Glutamatergic neuron (in vitro differentiated cells): ENCODE results near the gene ENTPD1. TPM values are rescaled to one million over a fixed set of nuclear protein-coding genes. Genes with fewer than 3 reads are reported as not detected.
"Not testable (repeated sequence)": the region's sequence is repeated elsewhere in the genome, so short reads cannot be mapped to it uniquely, and the experiment has no call there.

Experiments used
- DNase-seq: peaks from one replicate; pipeline ENCODE4 v3.0.0; 2022
- H3K27ac Mint-ChIP-seq: one replicate; pipeline ENCODE4 v1.8.0; 2020; ENCODE audit warnings: mild to moderate bottlenecking, mixed read lengths, inconsistent platforms; ENCODE audit not compliant: unreplicated experiment
- H3K27me3 Mint-ChIP-seq: one replicate; pipeline ENCODE4 v1.8.0; 2020; ENCODE audit warnings: mild to moderate bottlenecking, moderate library complexity, mixed read lengths, inconsistent platforms; ENCODE audit not compliant: unreplicated experiment
- H3K36me3 Mint-ChIP-seq: one replicate; pipeline ENCODE4 v1.8.0; 2020; ENCODE audit warnings: mild to moderate bottlenecking, mixed read lengths, inconsistent platforms; ENCODE audit not compliant: unreplicated experiment
- H3K4me1 Mint-ChIP-seq: one replicate; pipeline ENCODE4 v1.8.0; 2020; ENCODE audit warnings: mild to moderate bottlenecking, low read depth, mixed read lengths, inconsistent platforms; ENCODE audit not compliant: unreplicated experiment
- H3K4me3 Mint-ChIP-seq: one replicate; pipeline ENCODE4 v1.8.0; 2020; ENCODE audit warnings: mild to moderate bottlenecking, mixed read lengths, inconsistent platforms; ENCODE audit not compliant: unreplicated experiment
- H3K9me3 Mint-ChIP-seq: one replicate; pipeline ENCODE4 v1.8.0; 2020; ENCODE audit warnings: mild to moderate bottlenecking, moderate library complexity, mixed read lengths, inconsistent platforms; ENCODE audit not compliant: unreplicated experiment
- total RNA-seq: library from RNA; stranded (reverse); fragmentation: NEBNext Ultra II Directional; extraction: Animal tissue kit (Norgen Biotek cat#: 25700); gene quantifications from one replicate; pipeline ENCODE4 v1.2.1, GENCODE V29; 2021; ENCODE audit not compliant: unreplicated experiment
- TF ChIP-seq, protein P1 (sequence below): fragments of 200-600 bp; sonication (generic); IDR thresholded peaks from one replicate; pipeline ENCODE4 v1.5.0; 2021; ENCODE audit not compliant: partially characterized antibody, unreplicated experiment

The ENTPD1 gene
- total RNA-seq, 1 donor from 2014 or later, result not detected

DNA sequence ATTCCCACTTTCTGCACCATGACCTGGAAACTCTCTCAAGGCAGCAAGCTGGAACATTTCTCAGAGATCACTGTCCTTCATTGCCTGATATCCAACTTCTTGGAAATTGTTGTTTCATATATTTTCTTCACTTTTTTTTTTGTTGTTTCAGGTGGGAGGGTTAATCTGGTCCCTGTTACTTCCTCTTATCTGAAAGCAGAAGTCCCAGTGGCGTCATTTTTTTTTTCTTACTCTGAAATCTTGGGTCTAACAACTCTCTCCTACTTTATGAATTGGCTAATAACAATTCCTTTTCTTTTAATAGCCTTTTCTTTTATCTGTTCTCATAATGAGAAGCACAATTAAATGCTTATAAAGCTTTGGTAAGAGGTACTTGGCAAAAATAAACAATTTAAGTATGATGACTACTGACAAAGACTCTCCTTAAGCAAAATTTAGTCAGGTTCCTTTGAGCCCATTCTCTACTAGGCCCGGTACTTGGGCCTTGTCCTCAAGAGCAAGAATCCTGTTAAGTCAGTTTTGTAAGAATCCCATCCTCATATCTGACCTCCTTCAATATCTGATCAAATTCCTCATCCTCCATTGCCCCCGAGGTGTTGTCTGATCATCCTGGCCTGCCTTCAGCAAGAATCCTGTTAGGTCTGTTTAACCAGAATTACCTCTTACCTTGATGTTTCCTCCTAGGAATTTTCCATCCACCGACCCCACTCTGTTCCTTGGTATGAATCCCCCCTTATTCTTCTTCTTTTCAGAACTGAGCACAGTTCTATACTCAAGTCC is 140.3 kb downstream of the ENTPD1 start:
- no peak for DNase-seq
- Mint-ChIP-seq H3K4me1 (no peaks in the 10 kb centered on the region), H3K27ac (no peak overlapping the region), H3K27me3 (no peaks in the 10 kb centered on the region), H3K9me3 (no peaks in the 10 kb centered on the region), H3K36me3 (no peaks in the 10 kb centered on the region), H3K4me3 (no peak overlapping the region)
- TF ChIP-seq, protein P1, sequence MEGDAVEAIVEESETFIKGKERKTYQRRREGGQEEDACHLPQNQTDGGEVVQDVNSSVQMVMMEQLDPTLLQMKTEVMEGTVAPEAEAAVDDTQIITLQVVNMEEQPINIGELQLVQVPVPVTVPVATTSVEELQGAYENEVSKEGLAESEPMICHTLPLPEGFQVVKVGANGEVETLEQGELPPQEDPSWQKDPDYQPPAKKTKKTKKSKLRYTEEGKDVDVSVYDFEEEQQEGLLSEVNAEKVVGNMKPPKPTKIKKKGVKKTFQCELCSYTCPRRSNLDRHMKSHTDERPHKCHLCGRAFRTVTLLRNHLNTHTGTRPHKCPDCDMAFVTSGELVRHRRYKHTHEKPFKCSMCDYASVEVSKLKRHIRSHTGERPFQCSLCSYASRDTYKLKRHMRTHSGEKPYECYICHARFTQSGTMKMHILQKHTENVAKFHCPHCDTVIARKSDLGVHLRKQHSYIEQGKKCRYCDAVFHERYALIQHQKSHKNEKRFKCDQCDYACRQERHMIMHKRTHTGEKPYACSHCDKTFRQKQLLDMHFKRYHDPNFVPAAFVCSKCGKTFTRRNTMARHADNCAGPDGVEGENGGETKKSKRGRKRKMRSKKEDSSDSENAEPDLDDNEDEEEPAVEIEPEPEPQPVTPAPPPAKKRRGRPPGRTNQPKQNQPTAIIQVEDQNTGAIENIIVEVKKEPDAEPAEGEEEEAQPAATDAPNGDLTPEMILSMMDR, result no peak

DNA sequence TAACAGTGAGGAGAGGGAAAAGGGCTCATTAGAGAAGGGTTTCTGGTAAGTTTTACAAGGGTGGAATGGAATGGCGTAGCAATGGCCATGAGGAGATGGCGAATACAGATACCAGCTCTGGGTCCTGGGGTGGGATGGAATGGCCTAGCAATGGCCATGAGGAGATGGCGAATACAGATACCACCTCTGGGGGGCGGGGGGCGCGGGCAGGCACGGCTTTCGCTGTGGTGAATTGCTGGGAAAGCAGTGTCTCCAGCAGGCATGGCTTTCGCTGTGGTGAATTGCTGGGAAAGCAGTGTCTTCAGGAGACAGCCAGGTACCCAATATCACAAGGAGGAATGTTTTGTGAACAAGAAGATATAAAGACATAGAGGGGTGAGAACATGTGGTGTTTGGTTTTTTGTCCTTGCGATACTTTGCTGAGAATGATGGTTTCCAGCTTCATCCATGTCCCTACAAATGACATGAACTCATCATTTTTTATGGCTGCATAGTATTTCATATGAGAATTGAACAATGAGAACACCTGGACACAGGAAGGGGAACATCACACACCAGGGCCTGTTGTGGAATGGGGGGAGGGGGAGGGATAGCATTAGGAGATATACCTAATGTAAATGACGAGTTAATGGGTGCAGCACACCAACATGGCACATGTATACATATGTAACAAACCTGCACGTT is 150.1 kb downstream of the ENTPD1 start:
- H3K27me3 Mint-ChIP-seq, H3K4me3 Mint-ChIP-seq, H3K36me3 Mint-ChIP-seq, H3K4me1 Mint-ChIP-seq, H3K9me3 Mint-ChIP-seq, H3K27ac Mint-ChIP-seq, DNase-seq: not testable (repeated sequence)

DNA sequence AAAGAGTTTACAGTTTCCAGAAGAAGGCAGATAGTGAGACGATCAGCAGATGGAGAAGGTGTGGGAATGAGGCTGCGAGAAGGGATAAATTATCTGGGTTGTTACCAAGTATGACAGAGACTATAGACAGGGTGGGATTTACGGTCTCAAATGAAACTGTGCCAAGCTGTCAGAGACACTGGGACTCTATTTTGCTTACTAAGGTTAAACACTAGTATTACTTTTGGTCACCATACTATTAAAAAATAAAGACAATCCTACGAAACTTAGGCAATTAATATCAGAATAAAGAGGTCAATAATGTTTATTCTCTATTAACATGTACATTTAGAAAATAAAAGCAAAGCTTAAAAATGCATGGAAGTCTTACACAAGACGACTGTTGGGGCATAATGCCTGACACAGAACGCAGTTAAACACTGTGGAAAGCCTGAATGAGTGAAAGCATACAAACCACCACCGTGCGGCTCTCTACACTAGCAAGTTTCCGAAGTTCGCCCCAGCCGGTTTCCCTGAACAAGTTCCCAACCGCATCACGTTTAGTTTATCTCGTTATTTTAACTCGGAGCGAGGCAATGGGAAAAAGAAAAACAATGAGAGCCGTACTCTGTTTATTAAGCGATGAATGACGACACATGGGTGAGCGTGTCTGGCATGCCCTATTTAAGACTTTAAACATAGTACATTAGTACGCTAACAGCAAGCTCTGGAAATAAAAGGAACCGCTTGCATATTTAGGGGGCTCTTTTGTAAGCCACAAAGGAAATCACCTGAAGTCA is 150.9 kb downstream of the ENTPD1 start:
- DNase-seq, result peak; percentile 25
- Mint-ChIP-seq H3K9me3 (no peaks in the 10 kb centered on the region), H3K36me3 (peaks cover 4% of the 10 kb centered on the region), H3K4me1 (no peaks in the 10 kb centered on the region), H3K27me3 (no peaks in the 10 kb centered on the region), H3K4me3 (peak overlapping the region; percentile 88), H3K27ac (no peak overlapping the region)
- TF ChIP-seq, protein P1, result no peak

DNA sequence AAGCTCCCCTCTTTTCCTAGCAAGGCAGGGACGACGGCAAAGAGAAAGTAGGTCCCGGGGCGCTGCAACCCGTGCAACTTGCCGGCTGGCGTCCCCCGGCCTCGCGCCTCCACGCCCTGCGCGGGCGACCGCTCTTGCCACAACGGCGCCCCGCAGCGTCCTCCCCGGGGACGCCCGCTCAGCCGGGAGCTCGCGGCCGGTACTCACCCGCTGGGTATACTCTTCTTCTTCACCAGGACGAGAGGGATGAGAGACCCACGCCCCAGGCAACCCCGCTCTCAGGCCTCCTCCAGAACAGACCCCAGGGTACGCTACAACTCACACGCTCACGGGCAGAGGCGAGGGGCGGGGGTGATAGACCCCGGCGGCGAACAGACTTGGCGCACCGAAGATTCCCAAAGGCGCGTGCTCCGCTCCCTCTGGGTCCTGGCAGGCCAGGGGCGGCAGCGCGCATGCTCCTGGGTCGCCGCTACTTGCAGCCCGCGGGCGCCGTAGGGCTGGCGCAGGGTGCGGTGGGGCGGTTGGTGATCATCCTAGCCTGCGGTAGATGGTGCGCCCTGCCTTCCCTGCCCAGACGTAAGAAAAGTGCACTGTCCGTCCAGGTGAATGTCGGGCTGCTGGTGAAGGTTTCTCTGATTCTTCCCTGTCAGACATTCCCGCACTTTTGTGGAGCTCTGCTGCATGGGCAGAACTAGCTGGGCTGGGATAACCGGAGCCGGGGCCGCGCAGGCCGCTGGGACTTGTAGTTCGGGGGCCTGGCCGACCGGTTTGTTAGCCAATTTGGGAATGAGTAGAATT is 151.7 kb downstream of the ENTPD1 start, which contains the start of gene CC2D2B:
Gene CC2D2B (plus strand): TSS at position 520 of the 798 bp plus-strand sequence. CDS start 3,349 bp downstream, outside the sequence.
- Mint-ChIP-seq H3K4me3 (peak within 1 kb of the TSS; percentile 95), H3K27ac (peak within 1 kb of the TSS; percentile 73), H3K27me3 (no peaks in the 10 kb centered on the region), H3K4me1 (no peaks in the 10 kb centered on the region), H3K9me3 (no peaks in the 10 kb centered on the region), H3K36me3 (peaks cover 4% of the 10 kb centered on the region)
- peak; percentile 87 for DNase-seq
- TF ChIP-seq, protein P1, result no peak

DNA sequence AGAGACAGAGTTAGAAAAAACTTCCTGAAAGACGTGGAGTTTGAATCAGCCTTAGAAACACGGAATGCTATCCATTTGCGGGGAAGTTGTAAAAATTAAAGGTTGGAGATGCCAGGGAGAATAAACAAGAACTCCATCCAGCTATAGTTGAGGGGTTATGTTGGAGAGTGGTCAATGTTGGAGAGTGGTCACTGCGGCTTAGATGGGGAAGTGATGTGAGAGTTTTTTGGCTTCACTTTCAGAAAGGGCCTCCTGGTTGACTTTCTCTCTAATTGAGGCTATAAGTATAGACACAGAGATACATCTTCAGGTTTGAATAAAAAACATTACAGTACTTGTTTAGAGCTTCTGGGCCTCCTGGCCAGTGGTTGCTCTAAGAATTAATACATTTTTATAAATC is 152.5 kb downstream of the ENTPD1 start:
- Mint-ChIP-seq H3K4me1 (no peaks in the 10 kb centered on the region), H3K4me3 (peak overlapping the region; percentile 95), H3K27me3 (no peaks in the 10 kb centered on the region), H3K36me3 (peaks cover 4% of the 10 kb centered on the region), H3K27ac (no peak overlapping the region), H3K9me3 (no peaks in the 10 kb centered on the region)
- no peak for DNase-seq
- TF ChIP-seq, protein P1, result no peak
